VCaP (cell line): ENCODE results near the gene AGPAT2.
A peak's percentile ranks its signal among the peaks of the same experiment; 100 is the strongest.

ENCODE experiments used
- H3K27ac ChIP-seq: fragments of 450-650 bp; 2 replicates; pipeline ENCODE4 v1.5.1; 2017
- CTCF ChIP-seq: fragments of 450-650 bp; conservative IDR thresholded peaks from 2 replicates; pipeline ENCODE4 v1.5.1; 2017; ENCODE audit warnings: mild to moderate bottlenecking, moderate library complexity

Gene AGPAT2

GRCh38 chr9:136729144-136729543, 41.9 kb upstream of the AGPAT2 start:
- H3K27ac ChIP-seq = peak overlapping the region; percentile 92
- TF ChIP-seq CTCF = no peak

- H3K27ac ChIP-seq = peak overlapping the region; percentile 92
- no peak for TF ChIP-seq CTCF
These were observed 41.4 kb upstream of the AGPAT2 start for GRCh38 chr9:136728548-136729123.

- peak overlapping the region; percentile 92 for H3K27ac ChIP-seq
- TF ChIP-seq CTCF = peak; percentile 97
These were observed 40.9 kb upstream of the AGPAT2 start for GRCh38 chr9:136728080-136728547.

DNA sequence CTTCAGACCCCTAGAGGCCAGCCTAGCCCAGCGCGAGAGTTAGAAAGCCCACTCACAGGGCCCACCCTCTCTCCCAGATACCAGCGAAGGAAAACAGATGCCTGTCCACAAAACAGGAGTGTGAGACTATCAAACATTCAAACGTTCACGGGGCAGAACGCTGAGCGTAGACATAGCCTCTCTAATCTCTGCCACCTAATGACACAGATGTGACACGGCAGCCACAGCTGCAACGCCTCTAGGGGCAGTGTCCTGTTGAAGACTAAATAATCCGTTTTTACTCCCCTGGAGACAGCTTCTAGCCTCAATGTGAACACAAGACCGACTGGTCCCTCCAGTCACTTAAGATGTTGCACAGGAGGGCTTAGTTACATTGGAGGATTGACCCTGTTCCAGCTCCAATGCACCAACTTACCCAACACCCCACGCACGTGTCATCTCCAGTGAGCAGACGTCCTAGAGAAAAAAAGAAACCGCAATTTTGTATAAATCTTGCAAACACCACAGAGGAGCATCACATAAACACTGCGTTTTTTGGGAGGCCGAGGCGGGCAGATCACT, 39.5 kb upstream of the AGPAT2 start:
- peak; percentile 80 for TF ChIP-seq CTCF
- peak overlapping the region; percentile 92 for H3K27ac ChIP-seq

DNA sequence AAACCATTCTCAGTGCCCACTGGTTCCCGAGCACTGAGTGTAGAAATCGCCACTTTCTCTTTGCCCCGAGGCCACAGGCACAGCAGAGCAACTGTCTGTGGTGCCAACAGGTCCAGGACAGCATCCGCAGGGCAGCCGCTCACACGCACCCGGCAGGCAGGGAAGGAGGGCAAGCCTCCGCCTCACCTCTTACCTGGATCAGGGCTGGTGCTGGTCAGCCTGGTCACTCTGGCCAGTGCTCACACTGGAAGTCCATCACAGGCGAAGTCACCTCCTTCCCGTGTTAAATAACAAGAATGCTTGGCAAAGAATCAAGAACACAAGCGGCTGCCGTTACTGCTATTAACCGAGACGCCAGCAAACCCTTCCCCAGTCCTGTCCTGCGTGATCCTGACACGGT, 38.9 kb upstream of the AGPAT2 start:
- peak overlapping the region; percentile 92 for H3K27ac ChIP-seq
- TF ChIP-seq CTCF = no peak

GRCh38 chr9:136725612-136726011, 38.4 kb upstream of the AGPAT2 start:
- TF ChIP-seq CTCF = no peak
- H3K27ac ChIP-seq = peak overlapping the region; percentile 92

GRCh38 chr9:136724772-136725171, 37.5 kb upstream of the AGPAT2 start:
- no peak for TF ChIP-seq CTCF
- H3K27ac ChIP-seq = peak overlapping the region; percentile 92
